NT2/D1 (cell line): ENCODE measurements around the gene NEDD9.

Source experiments
- SUZ12 ChIP-seq: IDR thresholded peaks from 2 replicates; pipeline ENCODE4 v1.6.1; 2011; ENCODE audit not compliant: insufficient read length, insufficient read depth; ENCODE audit errors: extremely low read depth
- YY1 ChIP-seq: IDR thresholded peaks from 2 replicates; pipeline ENCODE4 v1.6.1; 2011; ENCODE audit not compliant: insufficient read length, insufficient read depth

- TF ChIP-seq YY1 (no peak), SUZ12 (no peak)
Measured at GRCh38 chr6:11222385-11223277, 9.8 kb downstream of the NEDD9 start.
